ENCODE data around the gene GRK2. TPM values are rescaled to one million over a fixed set of nuclear protein-coding genes. Genes with fewer than 3 reads are reported as not detected.
"Not testable (repeated sequence)": the region's sequence is repeated elsewhere in the genome, so short reads cannot be mapped to it uniquely, and the experiment has no call there.

The GRK2 gene
- polyA plus RNA-seq, 4 donors, result 45.6 to 65.0 (median 49.0) TPM

DNA sequence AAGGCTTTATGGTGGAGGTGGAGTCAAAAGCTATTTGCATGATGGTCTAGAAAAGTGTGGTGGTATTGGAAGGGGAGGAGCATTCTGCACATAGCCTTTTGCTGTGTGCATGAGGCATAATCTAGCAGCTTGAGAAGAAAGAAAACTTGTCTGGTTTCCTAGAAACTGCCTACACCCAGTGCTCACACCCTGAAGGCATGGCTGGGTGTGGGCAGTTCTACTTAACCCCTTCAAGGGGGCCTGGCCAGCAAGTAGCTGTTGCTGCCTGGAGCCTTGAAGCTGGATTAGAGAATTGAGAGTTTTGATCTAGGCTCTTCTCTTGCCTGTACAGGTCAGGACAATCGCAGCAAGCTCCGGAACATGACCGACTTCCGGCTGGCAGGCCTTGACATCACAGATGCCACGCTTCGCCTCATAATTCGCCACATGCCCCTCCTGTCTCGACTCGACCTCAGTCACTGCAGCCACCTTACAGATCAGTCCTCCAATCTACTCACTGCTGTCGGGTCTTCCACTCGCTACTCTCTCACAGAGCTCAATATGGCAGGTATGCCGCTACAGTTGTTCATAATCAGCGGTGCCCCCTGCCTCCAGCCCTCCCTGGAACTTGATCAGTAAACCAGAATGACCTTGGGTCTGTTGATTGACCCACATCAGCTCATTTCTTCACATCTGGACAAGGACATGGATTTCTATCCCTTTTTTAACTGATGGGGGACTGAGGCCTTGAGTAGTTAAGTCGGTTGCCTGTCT lies 12.2 kb upstream of the GRK2 start:
- no peak for DNase-seq (ENCODE audit: low read depth in 4 of 4, low spot score in 3 of 4)

DNA sequence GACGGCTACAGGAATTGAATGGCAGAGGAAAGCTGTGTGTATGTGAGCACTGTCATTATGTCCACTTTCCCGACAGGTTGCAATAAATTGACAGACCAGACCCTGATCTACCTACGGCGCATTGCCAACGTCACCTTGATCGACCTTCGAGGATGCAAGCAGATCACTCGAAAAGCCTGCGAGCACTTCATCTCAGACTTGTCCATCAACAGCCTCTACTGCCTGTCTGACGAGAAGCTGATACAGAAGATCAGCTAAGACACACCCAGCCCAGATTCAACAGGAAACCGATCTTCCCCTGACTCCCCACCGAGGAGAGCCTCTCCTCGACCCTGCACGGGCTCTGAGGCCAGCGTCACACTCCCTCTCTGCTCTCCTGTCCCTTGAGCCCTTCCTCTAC lies 11.5 kb upstream of the GRK2 start:
- DNase-seq (ENCODE audit: low read depth in 4 of 4, low spot score in 3 of 4), result no peak

DNA sequence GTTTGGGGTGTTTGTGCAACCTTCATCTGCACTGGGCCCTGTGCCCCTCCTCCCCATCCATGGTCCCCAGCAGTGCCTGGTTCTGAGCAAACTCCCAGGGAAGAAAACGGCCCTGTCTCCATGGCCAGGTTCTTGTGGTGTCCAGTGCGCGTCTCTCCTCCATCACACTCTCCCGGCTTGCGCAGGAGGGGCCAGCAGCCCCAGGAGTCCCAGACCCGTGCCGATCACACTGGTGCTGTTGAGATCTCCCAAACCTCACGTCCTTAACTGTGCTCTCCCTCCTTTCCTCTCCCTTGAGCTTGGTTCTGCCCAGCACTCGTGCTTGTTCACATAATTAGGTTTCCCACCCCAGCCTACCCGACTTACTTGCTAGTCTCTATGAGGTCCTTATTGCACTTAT lies 10.9 kb upstream of the GRK2 start:
- no peak for DNase-seq (ENCODE audit: low read depth in 4 of 4, low spot score in 3 of 4)

DNA sequence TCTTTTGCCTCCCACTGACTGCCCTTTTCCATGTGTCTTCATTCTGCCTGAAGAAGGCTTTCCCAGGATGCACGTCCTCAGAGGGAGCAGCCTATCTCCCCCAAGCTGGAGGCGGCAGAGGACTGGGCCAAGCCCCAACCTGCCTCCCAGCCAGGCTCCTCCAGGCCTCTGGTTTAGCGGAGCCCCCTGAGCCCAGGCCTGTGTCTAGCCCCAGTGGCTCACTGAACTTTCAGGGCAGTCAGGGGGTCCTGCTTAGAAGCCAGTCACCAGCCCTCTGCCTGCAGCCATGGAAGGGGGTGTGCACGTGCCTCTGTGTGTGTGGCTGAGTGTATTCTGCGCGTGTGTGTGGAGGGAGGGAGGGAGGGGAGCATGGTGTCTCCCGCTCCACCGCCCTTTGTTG lies 10.4 kb upstream of the GRK2 start:
- no peak for DNase-seq (ENCODE audit: low read depth in 4 of 4, low spot score in 3 of 4)

DNA sequence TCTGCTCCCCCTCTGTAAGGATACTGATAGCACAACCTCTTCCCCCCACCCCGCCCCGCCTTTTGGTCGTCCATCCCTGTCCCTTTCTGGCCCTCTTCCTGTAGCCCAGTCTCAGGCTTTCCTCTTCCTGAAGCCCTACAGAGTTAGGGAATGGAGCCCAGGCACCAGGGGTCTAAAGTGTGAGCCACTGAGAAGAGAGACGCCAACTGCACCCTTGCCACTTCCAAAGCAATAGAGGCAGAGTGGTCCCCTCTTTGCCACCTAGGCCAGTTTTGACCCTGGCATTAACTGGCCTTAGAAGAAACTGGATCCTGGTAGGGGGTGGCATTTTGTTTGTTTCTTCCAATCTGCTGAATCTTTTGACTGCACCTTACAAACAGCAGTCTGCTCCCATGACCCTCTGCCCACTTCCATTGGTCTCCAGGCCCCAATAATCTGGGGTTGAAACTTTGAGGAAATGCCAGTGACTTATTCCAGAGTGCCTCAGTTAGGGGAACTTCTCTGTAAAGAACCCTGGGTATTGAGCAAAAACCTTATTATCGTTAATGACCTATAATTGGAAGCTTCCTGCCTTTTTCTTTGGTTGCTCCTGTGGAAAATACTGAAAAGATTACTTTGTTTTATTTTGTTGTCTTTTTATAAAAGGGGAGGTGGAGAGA lies 9.7 kb upstream of the GRK2 start:
- DNase-seq (ENCODE audit: low read depth in 4 of 4, low spot score in 3 of 4), result no peak

DNA sequence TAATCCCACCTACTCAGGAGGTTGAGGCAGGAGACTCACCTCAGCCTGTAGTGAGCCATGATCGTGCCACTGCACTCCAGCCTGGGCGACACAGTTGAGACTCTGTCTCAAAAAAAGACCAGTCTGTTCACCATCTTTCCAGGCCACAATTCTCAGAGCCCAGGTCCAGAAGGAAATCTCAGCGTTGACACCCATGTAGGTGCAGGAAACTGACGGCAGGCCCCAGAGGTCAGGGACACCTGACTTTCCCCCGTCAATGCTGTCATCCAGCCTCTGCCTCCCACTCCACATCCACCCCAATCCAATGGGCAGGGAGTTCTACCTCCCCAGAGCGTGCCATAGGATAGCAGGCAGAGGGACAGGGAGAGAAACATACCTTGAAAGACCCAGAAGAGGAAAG lies 5.9 kb upstream of the GRK2 start:
- no peak for DNase-seq (ENCODE audit: low read depth in 4 of 4, low spot score in 3 of 4)

DNA sequence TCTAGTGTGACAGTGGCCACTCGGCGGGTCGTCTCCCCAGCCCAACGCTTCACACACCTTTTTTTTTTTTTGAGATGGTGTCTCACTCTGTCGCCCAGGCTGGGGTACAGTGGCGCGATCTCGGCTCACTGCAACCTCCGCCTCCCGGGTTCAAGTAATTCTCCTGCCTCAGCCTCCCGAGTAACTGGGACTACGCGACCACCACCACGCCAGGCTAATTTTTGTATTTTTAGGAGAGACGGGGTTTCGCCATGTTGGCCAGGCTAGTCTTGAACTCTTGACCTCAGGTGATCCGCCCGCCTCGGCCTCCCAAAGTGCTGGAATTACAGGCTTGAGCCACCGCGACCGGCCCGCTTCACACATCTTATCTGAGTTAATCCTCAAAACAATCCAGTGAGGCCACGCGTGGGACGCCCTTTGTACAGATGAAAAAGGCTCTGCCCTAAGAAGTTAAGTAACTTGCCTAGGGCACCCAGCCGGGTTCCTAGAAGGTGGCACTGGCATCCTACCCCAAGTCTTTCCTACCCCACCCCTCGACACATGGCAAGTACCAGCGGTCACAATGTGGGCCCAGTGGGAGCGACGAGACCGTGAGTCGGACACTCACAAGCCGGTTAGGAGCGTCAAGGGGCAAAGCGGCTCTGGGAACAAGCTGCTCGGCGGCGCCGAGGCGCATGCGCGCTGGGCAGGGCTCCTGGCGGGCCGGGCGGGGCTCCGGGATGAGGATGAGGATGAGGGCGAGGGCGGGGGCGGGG lies 5.2 kb upstream of the GRK2 start:
- DNase-seq (ENCODE audit: low read depth in 4 of 4, low spot score in 3 of 4), result not testable (repeated sequence)

DNA sequence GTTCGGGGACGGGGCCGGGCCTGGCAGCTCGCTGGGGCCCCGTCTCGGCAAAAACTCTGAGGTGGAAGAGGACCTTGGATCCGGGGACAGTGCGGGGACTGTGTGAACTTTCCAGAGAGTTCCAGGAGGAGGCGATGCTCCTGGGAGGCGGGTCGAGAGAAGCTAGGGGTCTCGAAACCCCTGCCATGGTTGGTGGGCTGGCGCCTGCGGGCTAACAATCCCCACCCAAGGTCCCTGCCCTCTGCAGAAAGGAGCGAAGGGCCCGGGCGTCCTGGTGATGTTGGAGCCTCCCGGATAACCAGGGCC lies 4.7 kb upstream of the GRK2 start:
- no peak for DNase-seq (ENCODE audit: low read depth in 4 of 4, low spot score in 3 of 4)

DNA sequence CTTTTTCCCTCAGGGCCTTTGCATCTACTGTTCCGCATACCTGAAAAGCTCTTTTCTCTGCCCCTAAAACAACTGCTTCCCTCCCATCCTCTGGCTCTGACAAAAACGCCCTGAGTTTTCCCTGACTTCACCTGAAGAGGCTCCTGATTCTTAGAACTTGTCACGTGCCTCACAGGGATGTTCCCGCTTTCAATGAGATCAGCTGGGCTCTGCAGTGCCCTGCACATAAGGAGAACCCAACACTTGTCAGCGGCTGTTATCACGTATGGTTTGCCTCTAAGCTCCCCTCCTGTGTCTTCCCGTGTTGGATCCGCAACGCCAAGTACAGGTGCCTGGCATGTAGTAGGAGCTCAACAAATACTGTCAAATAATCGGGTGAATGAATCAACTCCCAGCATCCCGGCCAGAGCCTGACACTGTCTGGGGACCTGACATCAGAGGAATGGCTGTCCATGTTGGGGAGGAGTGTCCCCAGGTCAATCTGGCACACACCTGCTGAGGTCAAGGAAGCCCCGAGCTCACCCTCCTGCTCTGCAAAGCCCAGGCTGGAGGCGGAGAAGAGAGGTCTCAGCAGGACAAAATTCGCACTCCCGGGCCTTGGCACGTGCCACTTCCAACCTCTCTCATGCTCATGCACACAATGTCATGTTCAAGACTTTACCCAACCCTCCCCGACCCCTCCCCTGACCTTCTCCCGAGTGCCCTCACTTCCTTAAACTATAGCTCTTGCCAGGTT lies 4.2 kb upstream of the GRK2 start:
- no peak for DNase-seq (ENCODE audit: low read depth in 4 of 4, low spot score in 3 of 4)

DNA sequence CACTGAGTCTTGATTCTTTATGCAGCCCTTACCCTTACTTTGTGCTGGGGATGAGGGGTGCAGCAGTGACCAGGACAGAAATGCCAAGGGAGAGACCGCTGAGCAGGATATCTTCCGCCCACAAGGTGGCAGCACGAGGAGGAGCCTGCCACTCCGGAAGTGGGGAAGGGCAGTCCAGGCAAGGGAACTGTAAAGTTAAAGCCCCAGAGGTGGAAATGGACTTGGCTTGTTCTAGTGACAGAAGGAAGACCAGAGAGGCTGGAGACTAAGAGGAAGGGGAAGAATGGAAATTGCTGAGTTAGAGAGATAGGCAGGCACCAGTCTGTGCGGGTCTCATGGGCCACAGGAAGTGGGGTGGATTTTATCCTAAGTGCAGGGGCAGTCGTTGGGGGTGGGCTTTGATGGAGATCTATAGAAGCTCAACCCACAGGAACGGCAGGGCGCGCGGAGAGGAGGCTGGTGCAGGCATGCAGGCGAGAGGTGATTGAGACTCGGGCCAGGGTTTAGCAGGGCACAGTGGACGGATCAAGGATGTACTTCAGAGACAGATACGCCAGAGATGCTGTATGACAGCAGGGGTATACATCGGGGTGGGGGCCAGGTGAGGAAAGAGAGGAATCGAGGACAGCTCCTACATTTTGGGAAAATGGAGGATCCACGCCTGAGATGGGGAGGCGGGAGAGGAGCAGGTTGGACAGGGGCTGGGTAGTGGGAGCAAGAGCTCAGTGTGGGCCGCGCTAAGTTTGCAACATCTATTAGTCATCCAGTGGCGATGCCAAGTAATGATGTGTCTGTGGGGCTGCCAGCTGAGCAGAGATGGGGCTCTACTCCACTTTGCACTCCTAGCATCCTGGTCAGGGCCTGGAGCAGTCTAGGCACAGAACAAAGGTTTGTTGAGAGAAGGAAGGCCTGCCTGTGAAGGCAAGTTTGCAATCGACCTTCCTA lies 3.3 kb upstream of the GRK2 start:
- no peak for DNase-seq (ENCODE audit: low read depth in 4 of 4, low spot score in 3 of 4)

DNA sequence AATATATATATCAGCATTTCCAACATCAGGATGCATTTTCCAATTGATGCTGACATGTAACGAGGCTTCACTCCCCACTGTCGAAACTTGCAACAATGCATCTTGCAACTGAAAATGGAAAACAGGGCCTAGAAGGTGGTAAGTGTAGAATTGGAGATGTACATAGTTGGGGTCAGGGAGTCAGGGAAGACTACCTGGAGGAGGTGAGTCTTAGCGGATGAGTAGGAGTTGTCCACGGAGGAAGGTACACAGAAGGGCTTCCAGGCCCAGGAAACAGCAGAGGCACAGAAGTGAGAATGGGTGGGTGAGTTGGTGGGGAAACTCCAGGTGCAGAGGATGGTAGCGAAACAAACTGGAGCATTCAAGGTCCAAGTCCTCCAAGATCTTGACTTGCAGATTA lies 2.0 kb upstream of the GRK2 start:
- DNase-seq (ENCODE audit: low read depth in 4 of 4, low spot score in 3 of 4), result no peak

DNA sequence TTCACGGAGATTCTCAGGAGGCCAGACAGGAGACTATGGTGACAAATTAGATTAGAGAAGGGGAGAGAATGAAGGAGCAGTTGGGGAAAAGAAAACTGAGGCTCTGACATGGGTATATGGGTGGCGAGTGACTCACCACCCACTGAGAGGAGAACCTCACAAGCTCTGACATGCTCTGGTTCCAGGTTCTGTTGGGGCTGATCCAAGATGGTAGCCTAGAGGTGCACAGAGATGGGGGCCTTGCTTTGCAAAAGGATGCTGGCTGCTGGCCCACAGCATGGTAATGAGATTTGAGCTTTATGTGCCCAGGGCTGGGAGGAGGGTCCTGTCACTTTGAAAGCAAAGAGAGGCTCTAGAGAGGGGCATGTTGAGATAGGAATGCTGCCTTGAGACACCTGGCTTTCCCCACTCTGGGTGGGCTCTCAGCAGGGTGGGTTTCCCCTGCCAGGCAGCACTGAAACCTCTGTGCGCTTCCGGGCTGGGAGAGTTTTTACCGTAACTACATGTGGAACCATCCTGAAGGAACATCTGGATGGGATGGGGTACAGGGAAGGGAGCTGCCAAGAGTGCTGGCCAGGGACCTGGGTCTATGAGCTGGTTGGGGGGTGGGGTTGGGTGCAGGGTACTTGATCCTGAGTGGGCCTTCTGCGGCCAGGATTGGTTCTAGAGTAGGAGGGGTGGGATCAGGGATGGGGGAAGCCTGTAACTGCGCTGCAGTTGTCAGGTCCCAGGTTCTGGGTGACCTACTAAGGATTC lies 1.2 kb upstream of the GRK2 start:
- DNase-seq (ENCODE audit: low read depth in 4 of 4, low spot score in 3 of 4), result no peak

DNA sequence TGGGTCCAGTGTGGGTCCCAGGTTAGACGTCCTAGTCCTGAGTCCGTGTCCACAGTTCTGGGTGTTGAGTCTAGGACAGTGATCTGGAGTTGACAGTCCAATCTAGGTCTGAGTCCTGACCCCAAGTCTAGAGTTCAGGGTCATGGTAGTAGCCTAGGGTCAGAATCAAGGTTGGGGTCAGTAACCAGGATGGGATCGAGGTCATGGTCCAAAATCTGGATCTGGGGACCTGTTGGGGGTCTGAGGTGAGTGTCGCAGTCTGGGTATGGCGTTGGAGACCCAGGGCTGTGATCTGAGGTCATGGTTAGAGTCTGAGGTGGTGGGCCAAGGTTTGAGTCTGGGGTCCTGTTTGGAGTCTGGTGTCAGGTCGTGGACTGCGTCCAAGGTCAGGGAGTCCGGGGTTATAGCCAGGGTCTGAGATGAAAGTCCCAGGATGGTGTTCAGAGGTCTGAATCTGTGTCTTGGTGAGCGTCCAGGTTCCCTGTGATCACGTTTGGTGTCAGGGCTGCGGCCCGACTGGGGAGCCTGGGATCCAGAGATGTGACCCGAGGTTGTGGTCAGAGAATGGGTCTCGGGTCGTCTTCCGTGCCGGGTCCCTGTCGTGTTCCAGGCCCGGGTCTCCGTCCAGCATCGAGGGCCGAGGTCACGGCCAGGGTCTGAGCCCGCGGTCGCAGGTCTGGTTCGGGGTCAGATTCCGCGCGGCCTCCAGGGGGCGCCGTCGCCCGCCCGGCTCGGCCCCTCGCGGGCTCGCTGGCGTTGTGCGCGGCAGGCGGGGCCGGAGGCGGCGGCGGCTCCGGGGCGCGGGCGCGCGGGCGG lies 432 bp upstream of the GRK2 start:
- DNase-seq (ENCODE audit: low read depth in 4 of 4, low spot score in 3 of 4), result no peak

DNA sequence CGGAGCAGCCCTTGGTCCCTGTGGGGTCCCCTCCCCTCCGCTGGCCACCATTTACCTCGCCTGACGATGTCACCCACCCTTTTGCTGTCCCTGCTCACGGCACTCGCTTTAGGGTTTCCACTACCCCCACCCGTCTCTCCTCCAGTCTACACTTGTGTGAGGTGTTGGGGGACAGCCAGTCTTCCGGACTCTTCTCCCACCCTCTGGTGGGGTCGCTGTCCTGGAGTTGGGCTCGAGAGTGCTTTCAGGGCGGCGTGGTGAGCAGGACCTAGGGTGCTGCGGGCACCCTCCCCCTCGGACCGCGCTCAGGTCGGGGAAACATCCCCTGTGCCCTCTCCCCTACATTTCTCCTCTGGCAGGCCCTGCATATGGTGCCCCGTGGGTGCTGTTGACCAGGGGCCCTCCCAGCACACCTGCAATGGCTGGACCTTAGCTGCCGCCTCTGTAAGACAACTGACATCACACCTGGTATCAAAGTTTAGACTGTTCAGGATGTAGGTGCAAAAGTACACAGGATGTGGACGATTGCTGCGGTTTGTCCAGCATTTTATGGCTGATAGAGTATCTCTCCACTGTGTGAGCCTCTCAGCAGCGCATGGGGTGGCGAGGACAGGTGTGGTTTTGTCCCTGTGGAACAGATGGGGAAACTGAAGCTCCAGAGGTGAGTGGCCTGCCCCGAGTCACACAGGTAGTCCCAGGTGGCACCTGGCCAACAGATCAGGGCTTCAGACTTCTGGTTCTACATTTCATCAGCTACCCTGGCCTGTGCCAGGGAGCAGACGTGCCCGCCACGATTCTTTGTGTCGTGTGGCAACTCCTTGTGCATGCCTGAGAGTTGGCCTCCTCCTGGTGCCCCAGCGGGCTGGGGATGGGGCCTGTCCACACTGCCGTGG lies 1.2 kb downstream of the GRK2 start:
- DNase-seq (ENCODE audit: low read depth in 4 of 4, low spot score in 3 of 4), result no peak

DNA sequence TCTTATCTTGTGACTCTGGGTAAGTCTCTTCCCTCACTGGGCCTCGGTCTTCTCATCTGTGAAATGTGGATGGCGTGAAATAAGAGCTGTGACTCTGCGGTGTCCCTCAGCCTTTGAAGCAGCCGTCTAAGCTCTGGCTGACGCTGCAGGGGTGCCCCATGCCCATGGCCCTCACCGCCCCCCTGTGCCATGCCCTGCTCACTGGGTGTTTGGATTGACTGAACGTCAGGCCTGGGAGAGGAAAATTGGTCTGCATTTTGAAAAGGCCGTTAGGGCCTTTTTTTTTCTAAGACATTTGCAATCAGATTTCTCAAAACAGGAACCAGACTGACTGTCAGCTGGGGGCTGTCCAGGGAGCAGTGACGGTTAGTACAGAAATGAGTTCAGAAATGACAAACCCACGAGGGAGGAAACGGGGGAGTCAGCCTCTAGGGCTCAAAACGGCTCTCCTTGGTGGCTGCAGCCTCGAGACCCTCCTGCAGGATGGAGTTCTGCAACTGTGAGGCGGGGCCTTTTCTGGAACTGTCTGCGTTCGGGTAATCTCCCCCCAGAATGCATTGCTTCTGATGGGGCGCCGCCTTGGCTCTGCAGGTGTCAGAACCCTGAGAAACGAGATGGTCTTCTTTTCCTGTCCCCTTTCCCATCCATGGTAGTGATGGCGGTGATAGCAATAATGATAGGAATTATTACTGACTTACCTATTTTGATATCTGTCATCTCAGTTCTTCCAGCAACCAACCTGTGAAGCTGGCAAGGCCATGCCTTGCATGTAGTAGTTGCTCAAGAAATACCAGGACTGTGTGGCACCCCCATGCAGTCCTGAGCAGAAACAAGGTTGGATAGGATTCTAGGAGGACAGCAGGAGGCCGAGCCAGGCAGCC lies 2.0 kb downstream of the GRK2 start:
- no peak for DNase-seq (ENCODE audit: low read depth in 4 of 4, low spot score in 3 of 4)

DNA sequence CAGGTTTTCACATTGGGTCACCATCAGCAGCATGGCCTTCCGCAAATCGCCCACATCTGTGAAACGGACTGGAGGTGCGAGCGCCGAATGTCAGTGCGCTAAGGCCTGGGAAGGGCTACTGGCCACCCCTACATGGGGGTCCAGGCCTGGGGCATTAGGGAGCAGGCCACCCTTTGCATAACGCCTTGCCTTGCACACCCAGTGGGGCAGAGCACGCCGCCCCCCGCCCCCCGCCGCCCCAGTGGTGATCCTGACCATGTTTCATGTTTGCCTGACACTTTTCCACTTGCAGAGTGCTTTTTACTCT lies 2.6 kb downstream of the GRK2 start:
- no peak for DNase-seq (ENCODE audit: low read depth in 4 of 4, low spot score in 3 of 4)
